ENCODE results near the gene DISC1.

Gene DISC1

DNA sequence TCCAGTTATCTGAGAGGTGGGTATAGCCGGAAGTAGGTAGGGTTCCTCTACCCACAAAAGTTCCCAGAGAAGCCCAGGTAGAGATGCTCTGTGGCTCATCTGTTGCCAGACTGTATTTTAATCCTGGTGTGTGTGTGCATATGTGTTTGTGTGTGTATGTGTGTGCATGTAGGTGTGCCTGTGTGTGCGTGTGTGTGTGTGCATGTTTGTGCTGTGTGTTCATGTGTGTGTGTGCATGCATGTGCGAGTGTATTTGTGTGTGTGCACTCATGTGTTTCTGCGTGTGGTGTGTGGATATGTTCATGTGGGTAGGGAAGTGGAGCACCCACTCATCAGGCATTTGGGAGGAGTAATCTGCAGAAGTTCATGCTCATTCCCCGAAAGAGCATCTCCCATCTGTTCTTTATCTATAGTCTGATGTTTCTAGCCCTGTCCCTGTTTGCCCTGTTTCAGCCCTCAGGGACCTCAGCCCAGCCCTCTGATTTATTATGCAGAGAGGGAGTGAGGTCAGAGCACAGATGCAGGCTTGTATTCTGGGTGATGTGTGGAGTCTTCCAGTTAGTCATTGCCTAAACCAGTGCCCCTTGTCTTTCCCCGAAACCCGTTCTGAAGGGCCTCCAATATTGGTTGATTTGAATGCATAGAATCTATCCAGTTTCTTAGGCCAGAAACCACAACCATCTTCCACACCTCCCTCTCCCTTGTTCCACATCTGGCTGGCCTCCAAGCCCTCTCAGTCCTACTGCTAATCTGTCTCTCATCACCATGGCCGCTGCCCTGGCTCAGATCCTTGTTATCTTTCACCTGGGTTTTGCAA is 69.1 kb downstream of the DISC1 start:
- DNase-seq (ENCODE audit: low read depth): no peak

DNA sequence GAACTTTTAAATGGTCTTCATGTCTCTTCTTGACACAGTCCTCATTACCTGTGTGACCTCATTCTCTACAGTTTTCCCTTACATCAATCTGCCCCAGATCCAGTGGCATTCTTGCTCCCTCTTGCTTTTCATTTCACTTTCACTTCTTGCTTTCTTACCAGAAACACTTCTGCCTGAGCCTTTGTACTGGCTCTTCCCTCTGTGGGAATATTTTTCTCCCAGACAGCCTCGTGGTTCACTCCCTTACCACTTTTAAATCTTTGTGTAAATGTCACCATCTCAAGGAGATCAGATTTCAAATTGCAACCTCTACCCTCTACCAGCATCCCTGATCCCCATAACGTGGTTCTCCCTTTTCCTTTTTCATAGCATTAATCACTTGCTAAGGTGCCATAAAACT is 73.2 kb downstream of the DISC1 start:
- DNase-seq (ENCODE audit: low read depth): no peak

DNA sequence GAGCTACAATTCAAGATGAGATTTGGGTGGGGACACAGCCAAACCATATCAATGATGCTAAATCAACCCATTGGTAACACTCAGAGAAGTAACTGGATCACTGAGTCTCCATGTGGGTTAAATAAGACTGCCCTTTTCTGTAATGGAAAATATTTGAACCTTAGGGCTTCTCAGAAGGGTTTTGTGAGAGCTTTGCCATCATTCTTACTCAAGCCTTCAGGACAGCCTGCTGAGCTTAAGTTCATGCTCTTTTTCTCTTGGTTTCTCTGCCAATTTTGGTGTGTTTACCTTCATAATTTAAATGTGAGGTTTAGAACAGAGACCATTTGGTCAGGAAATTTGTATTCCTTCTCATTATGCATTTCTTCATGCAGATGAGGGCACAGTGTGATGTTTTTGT is 74.7 kb downstream of the DISC1 start:
- no peak for DNase-seq (ENCODE audit: low read depth)

DNA sequence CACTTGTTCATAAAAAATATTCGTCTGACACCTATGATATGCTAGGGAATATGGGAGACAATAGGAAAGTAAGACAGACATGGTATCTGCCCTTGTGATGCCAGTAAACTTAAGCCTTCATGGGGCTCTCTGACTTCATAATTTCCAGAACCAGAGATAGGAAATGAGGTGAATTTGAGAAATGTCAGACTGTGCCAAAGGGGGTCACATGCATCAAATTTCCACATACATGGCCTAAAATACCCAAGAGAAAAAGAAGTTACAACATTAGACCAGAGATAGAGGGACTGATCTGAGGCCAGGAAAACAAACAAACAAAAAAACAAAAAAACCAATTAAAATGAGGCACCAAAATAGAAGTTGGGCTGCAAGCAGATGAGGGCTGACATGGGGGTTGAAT is 75.7 kb downstream of the DISC1 start:
- no peak for DNase-seq (ENCODE audit: low read depth)

DNA sequence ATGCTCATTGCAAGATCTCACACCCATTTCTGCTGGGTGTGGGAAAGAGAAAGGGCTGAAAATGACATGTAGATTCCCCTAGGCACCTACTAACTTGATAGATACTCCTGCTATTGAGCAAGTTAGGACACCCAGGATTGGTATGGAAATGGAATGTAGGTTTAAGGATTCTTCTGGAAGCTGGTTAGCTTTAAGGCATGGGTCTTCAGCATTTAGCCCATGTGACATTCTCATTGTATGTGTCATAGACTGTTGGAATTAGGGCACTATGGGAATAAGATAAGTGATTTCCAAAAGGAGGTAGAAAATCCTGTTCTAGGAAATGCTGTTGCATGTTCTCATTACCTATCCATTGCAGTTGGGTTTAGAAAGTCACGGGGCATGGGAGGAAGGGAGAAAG is 76.2 kb downstream of the DISC1 start:
- DNase-seq (ENCODE audit: low read depth): no peak

- DNase-seq (ENCODE audit: low read depth): no peak
Measured at GRCh38 chr1:231705806-231706760, 79.5 kb downstream of the DISC1 start.

GRCh38 chr1:231706934-231707333 is 80.3 kb downstream of the DISC1 start:
- DNase-seq (ENCODE audit: low read depth): no peak

GRCh38 chr1:231707407-231707806 is 80.8 kb downstream of the DISC1 start:
- DNase-seq (ENCODE audit: low read depth): no peak

GRCh38 chr1:231708394-231708793 is 81.8 kb downstream of the DISC1 start:
- no peak for DNase-seq (ENCODE audit: low read depth)

DNA sequence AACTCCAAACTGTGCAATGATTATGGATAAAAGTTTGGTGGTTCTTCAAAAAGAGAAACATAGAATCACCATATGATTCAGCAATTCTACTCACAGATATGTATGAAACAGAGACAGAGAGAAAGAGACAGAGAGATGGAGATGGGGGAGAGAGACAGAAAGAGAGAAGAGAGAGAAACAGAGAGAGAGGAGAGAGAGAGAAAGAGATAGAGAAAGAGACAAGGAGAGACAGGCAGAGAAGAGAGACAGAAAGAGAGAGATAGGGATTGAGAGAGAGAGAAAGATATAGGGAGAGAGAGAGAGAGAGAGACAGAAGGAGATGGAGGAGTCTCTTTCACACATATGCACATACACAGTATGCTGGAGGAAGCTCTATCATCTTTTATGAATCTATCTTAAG is 87.8 kb downstream of the DISC1 start:
- no peak for DNase-seq (ENCODE audit: low read depth)

DNA sequence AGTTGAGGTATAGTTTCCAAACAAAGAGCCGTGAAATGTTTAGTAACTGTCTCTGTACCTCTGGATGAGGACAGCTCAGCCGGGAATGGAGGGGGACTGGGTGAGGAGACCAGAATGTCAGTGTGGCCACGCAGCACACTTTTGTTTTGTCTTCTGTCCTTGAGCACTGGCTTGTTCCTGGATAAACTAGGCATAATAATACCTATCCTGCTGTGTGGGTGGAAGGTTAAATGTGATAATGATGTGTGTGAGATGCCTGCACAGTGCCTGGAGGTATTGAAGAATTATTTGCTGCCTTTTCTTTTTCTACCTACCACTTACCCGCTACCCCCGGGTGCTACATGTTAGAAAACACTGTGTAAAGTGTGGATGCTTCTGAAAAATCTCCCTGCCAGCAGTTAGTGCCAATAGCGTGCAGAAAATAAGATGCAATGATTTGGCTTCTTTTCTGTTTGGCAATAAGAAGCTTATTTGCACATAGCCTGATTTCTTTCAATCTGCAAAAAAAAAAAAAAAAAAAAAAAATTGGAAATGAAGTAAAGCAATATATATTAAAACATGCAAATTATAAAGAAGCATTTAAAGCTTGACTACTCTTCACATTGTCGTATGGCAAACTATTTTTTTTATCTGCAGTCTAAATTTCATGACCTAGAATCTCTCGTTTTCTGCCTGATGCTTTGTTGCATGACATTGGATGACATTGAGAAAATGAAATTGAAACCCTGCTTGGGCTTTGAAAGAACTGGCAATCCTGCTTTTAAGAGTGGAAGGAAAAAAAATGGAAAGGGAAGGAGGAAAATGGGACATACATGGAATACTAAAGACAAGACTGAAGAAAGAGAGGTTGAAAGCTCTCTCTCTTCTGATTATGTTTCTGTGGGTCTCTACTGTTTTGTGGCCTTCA is 89.5 kb downstream of the DISC1 start:
- no peak for DNase-seq (ENCODE audit: low read depth)

DNA sequence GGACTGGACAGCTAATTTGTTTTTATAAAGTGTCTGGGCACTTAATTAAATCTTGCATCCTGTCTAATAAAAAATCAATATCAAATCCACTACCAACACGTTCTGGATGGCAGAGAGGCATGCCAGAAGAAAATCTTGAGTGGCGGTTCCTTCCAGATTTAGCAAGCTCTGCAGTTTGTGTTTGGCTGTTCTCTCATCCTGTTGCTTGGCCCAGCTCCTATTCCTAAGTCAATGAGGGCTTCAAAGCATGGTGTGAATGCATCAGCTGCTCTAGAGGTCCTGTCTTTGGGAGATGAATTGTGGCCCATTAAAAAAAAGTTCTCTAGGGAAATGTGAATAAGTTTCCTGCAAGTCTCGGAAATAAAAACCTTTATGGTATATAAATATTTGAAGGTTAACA is 90.3 kb downstream of the DISC1 start:
- no peak for DNase-seq (ENCODE audit: low read depth)

DNA sequence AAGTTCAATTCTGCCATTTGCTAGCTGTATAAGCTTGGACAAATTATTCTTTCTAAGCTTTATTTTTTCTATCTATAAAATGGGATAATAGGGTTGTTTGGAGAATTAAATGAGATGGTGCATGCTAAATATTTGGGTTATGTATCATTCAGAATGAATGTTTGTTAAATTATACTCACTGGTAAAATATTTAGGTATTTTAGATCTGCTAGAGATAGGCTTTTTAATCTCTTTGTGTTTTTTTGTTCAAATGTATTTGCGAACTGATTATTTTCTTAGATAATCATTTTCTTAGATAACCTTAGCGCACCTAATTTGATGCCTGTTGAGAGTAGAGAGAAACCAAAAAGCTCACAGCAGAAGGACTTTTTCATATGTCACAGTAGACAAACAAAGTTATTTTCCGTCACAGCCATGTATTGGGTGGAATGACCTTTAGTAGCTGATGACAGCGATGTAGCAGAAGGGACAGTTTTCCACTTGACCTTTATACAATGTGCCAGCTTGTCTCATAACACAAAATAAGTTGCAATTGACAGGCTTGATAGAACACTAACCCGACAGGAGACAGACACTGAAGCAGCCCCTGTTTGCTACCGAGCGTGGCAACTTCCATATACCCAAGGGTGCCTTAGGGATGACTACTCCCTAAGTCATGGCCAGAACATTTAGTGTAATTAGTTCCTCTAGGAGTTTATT is 93.0 kb downstream of the DISC1 start:
- DNase-seq (ENCODE audit: low read depth): no peak

DNA sequence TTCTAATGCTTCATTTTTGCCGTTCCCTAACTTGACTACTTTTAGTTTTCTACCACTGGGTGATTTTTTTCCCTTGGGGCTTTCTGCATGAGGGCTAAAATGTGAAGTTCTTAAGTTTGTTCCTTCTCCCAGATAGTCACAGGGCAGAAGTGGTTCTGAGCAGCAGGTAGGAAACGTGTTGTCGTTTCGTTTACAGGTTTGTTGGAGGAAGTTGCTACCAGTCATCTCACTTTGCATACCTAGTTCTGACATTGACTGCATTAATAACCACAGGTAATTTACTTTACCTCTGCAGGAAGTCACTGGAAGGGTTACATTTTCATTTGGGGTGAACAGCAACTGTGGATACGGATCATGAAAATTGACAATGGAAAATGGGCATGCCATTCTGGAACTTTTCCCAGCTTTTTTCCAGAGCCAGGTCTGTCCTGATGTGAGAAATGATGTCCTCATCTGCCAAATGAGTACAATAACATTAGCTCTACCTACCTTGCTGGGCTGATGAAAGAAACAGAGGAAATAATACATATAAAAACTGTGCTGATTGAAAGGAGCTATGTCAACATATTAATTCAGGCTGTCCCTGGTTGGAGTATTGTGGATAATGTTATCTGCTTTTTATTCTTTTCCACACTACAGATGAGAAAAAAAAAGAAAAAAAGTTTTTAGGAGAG is 94.2 kb downstream of the DISC1 start:
- DNase-seq (ENCODE audit: low read depth): no peak

DNA sequence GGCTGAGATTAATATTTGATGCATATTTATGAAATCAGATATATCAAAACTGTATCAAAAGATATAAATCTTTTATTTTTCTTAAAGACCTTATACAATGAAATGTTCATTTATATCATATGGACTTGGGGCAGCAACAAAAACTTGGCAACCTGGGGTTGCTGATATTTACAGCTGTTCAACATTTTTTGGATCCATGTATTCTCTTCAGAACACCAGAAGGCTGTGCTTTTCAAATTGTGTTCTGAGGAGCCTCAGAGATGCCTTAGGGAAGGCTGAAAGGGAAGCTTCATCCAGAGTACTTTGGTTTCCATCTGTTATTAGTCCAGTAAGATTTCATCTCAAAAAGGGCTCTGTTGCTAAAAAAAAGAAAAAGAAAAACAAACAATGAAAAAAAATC is 94.8 kb downstream of the DISC1 start:
- no peak for DNase-seq (ENCODE audit: low read depth)

GRCh38 chr1:231722356-231722755 is 95.8 kb downstream of the DISC1 start:
- no peak for DNase-seq (ENCODE audit: low read depth)

GRCh38 chr1:231723146-231723545 is 96.6 kb downstream of the DISC1 start:
- no peak for DNase-seq (ENCODE audit: low read depth)

DNA sequence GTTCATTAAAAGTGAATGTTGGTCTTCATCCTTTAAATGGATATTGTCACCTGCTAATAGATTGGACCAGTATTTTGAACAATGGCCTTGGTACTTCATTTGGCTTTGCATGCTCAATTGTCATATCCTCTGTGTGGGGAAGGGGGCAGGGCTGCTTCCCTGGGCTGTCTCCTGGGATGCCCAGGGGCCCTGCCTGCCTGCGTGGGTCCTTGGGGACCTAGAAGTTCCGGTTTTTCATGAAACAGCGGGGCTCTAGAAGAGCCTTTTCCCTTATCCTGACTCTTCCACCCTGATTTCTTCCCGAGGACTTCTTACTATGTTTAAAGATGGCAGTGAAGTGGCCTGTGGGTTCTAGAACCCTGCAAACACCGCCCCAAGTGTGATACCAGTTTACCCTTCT is 97.5 kb downstream of the DISC1 start:
- no peak for DNase-seq (ENCODE audit: low read depth)

GRCh38 chr1:231724876-231725647 is 98.5 kb downstream of the DISC1 start:
- no peak for DNase-seq (ENCODE audit: low read depth)

DNA sequence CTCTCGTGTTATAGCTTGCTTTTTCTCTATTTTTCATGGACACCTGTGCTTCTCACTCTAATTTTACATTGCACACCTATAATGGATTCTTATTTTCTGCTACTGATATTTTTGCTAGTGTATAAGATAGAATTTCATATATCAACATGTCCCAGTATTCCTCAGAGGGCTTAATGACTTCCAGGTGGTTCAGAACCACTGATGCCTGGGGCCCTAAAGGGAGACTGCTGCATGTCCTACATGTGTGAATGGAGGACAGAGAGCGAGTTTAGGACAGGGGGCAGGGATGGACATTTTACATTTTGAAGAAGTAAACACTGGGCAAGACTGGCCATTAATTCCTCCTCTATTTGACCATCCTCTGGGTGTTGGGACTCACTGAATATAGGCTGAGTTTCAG is 100.6 kb downstream of the DISC1 start:
- DNase-seq (ENCODE audit: low read depth): no peak

Data from activated gamma-delta T cell treated with anti-CD3 and anti-CD28 coated beads, Interleukin-2, amount 50 U/mL, for 16 hours (primary cell).